Frontal cortex (tissue), 4 donors: ENCODE measurements around the gene RXRB. TPM values are rescaled to one million over a fixed set of nuclear protein-coding genes. Genes with fewer than 3 reads are reported as not detected.

Source experiments
- DNase-seq, 2 donors: peaks; one replicate each; pipeline ENCODE4 v3.0.0; 2012; ENCODE audit warnings: low spot score in 2 of 2
- FAIRE-seq: peaks from 2 replicates; lab custom pipeline; 2012; peaks lifted over from hg19 to GRCh38; lab: Jason Lieb, UNC
- total RNA-seq: library from RNA; depleted of rRNA; stranded (reverse); fragments of >200 nt; gene quantifications from one replicate; pipeline ENCODE4 v1.2.3, GENCODE V29; 2014
- donor health status: control.
- donor health status: control.
- donor health status: control.

RXRB gene
- total RNA-seq, 1 donor from 2014 or later = 23.2 TPM

- no peak for FAIRE-seq
- no peak for DNase-seq
These were observed 17.3 kb downstream of the RXRB start for GRCh38 chr6:33183071-33183683.

DNA sequence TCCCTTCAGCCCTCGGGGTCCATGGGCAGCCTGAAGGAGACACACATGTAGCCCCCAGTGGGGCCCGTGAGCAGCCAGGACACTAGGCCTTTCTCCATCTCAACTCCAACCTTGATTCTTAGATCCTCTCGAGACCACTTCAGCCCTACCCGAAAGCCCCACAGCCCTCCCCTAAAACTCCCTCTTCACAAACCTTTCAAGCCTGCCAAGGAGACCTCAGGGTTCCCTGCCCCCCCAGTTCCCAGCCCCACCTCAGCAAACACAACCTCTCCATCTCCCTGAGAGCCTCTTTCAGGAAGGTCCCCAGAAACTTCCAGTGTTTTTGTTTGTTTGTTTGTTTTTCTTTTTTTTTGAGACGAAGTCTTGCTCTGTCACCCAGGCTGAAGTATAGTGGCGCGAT is 19.3 kb downstream of the RXRB start:
- FAIRE-seq (no peak), DNase-seq (no peak)

DNA sequence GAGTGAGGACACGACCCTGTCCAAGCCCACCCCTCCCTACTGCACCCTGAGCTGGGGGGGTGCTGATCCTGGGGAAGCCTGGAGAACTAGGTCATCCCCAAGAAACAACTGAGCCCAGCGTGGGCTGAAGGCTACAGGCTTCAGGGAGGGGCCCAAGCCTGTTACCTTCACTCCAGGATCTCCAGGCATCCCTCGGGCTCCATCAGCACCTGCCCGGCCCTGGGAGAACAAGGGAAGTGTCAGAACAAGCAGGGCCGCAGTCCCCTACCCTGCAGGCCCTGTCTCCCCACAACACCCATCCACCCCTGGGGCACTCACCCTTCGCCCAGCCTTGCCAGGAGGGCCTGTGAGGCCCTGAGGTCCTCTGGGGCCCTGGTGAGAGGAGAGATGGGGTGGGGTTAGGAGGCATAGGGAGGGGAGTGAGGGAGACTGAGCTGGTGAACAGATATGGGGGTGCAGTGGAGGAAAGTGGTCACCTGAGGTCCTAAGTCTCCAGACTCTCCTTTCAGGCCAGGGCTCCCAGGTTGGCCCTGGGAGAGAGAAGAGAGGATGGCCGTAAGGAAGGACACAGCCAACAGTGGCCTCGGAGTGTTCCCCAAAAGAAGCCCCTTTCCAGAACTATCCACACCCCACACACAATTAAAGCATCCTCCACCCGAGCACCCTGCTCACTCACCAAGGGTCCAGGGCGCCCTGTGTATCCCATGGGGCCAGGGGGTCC is 21.6 kb downstream of the RXRB start:
- FAIRE-seq = no peak

GRCh38 chr6:33177552-33178446 is 22.7 kb downstream of the RXRB start:
- FAIRE-seq = no peak
- DNase-seq = no peak

More for the DNA sequence above, 21.6 kb downstream of the RXRB start:
- no peak for DNase-seq

GRCh38 chr6:33176906-33177305 is 23.6 kb downstream of the RXRB start:
- no peak for FAIRE-seq
- no peak for DNase-seq

GRCh38 chr6:33175436-33176069 is 24.9 kb downstream of the RXRB start:
- DNase-seq (no peak), FAIRE-seq (no peak)

- DNase-seq (no peak), FAIRE-seq (no peak)
These were observed 25.7 kb downstream of the RXRB start for GRCh38 chr6:33174784-33175183.

DNA sequence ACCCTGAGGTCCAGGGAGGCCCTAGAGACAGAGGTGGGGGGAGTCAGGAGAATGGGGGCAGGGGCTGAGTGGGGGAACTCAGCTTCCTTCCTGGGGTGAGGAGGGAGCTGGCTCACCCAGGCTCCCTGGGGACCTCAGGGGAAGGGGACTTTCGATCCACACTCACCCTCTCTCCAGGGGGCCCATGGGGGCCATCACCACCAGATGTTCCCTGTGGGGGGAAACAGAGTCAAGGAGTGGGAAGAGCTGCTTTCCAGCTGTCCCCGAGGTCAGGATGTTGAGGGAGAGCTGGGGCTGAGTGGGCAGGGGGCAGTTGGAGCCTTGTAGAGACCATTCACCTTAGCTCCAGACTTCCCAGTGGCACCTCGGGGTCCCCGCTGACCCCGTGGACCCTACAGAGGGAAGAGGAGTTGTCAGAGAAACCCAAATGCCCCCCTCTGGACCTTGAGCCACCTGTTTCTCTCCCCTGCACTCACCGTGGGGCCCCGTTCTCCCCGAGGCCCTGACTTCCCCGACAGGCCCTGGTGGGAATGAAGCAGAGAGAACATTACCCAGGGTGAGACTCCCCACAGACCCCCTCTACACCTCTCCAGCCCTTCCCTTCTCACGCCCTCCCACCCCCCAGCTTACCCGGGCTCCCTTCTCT is 26.8 kb downstream of the RXRB start:
- no peak for DNase-seq
- FAIRE-seq = no peak

DNA sequence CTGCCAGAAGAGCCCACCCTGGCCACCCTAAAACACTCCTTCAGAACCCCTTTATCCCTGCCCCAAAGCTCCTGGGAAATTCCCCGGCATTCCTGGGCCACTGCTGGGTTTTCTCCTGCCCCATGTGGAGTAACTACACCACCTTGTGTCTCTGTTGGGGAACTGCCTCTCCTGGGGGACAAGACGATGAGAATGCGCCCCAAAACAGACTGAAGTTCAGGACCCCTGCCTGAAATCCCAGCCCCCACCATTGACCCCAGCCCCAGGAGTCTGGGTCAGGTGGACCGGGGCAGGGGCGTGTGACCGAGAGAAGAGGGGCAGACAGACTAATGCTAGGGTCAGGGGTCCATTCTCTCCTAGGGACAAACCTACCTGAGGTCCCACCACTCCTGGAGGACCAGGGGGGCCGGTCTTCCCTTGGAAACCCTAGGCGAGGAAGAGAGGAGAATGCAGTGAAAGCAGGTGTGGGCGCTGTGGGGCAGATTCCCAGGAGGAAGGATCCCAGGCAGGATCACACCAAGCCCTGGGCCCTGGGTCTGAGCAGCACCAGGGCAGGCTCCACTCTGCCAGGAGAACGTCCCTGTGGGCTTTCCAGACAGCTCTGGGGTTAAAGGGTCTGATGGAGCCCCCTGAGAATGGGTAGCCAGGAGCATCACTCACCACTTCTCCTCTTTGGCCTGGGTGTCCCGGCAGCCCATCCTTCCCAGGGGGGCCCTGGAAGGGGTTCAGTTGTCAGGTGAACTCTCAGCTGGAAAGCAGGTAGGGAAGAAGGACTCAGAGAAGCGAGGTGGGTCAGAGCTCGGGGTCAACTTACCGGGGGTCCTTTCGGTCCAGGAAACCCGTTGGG is 27.6 kb downstream of the RXRB start:
- FAIRE-seq (no peak), DNase-seq (peak in 1 of 2 donors; percentile 66)

GRCh38 chr6:33171880-33172687 is 28.4 kb downstream of the RXRB start:
- FAIRE-seq = no peak
- DNase-seq = no peak

GRCh38 chr6:33171016-33171879 is 29.2 kb downstream of the RXRB start:
- no peak for FAIRE-seq

GRCh38 chr6:33170176-33171015 is 30.1 kb downstream of the RXRB start:
- FAIRE-seq (no peak), DNase-seq (no peak)

More at GRCh38 chr6:33171016-33171879, 29.2 kb downstream of the RXRB start:
- no peak for DNase-seq

DNA sequence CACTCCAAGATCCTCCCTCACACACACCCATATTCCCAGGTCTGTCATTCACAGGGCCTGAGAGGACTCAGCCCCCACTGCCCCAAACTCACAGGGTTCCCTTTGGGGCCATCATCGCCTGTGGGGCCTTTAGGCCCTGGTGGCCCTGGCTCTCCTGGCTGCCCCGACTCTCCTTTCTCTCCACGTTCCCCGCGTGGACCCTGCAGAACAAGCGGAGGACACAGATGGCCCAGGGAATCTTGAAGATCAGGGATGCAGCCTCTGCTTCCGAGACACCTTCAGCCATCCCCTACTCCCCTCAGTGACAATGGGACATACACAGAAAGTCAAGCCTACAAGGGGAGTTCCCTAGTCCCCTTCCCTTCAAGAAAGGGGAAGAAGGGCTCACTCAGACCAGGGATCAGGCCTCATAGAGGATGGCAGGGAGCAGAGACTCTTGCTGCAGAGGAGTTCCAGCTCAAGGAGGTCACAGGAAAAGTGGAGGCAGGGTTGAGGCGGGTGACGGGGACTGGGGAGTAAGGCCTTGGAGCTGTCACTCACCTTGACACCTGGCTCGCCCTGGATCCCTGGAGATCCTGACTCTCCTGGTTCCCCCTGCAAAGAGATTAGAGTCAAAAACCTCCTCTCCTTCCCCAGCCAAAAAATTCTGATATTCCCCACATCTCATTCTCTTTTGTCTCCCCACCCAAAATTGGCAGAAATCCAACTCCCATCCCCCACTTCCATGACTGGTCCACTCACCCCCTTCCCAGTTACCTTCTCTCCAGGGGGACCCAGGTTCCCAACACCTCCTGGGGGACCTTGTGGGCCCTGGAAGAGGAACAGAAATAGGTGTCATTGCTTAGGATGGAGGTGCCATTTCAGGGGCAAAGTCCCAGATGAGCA is 30.9 kb downstream of the RXRB start:
- FAIRE-seq (no peak), DNase-seq (no peak)

- DNase-seq (no peak), FAIRE-seq (no peak)
These were observed 31.8 kb downstream of the RXRB start for GRCh38 chr6:33168639-33169038.

GRCh38 chr6:33168284-33168601 is 32.2 kb downstream of the RXRB start:
- no peak for DNase-seq
- FAIRE-seq = no peak
